Fibroblast of gingiva (primary cell): ENCODE data around the gene GABRG3.

Experiments used
- DNase-seq: peaks from one replicate; pipeline ENCODE4 v3.0.0-alpha.2; 2011; ENCODE audit warnings: low read depth

Gene GABRG3

GRCh38 chr15:27473845-27474244 lies 502.9 kb downstream of the GABRG3 start:
- no peak for DNase-seq

GRCh38 chr15:27475395-27475794 lies 504.4 kb downstream of the GABRG3 start:
- DNase-seq: no peak

- DNase-seq: no peak
Observed at GRCh38 chr15:27479296-27480140, 508.5 kb downstream of the GABRG3 start.

DNA sequence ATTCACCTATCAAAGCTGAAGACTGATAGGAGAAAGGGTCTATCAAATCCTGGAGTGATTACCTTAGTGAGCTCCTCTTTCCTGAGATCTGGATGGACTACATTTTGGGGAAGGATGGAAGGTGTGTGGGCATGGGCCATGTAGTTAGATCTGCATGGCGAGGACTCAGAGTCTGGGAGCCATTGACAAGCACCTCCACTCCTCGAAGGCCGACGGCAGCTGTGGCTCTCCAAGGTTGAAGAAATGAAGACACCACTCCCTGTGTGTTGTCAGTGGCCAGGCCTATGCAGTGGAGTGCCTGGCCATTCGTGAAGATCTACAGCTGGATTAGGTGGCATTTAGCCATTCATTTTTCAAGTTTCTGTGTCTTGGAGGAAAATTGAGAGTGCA lies 509.2 kb downstream of the GABRG3 start:
- no peak for DNase-seq

- DNase-seq: no peak
Observed at GRCh38 chr15:27480642-27481041, 509.7 kb downstream of the GABRG3 start.

DNA sequence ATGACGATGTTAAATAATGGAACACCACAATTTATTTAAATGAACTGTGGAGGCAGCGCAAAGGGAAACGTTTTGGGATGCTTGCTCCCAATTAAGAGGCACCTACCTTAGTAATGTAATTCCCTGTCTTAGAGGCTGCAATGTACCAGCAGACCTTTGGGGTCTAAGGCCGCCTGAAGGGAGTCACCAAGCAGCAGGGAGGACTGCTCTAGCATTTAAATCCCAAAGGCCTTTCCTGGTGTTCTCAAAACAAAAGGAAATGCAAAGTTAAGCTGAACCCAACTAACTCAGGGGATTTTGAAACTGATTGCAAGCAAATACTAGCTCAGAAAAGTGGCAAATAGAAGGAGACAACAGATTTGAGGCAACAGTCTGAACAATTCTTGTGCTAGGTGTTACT lies 510.8 kb downstream of the GABRG3 start:
- no peak for DNase-seq

DNA sequence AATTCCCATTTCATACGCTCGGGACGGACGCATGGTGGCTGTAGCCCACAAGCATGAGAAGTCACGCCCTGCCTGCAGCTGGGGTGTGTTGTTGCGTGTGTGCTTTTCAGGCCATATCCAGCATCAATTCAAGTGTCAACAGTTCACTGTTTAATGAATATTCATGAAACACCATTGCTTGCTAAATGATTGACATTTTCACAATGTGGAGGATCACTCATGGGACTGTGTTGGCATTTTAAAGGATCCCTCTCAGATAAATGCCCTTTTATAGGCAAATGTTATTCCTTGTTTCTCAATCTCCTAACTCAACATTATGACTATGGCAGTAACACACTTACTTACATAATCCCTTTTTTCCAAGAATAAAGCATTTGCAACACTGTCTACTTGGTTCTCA lies 511.3 kb downstream of the GABRG3 start:
- DNase-seq: no peak

GRCh38 chr15:27483124-27483523 lies 512.1 kb downstream of the GABRG3 start:
- no peak for DNase-seq

DNA sequence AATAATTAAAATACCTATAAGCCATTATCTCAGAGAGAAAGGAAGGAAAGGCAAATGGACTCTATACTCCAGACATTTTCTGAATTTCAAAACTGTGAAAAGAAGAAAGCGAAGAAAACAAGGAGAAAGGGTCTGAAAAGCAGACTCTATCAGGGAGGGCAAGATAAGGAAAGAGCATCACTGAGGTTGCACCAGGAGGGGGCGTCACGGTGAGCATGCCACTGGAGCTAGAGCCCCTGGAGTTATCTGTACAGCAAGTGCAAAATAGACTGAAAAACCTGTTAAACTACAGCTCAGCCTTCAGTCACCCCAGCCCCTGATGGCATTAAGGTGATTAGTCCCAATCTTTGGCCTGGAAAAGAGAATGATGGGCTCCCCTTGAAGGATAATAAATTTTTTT lies 514.3 kb downstream of the GABRG3 start:
- DNase-seq: no peak

DNA sequence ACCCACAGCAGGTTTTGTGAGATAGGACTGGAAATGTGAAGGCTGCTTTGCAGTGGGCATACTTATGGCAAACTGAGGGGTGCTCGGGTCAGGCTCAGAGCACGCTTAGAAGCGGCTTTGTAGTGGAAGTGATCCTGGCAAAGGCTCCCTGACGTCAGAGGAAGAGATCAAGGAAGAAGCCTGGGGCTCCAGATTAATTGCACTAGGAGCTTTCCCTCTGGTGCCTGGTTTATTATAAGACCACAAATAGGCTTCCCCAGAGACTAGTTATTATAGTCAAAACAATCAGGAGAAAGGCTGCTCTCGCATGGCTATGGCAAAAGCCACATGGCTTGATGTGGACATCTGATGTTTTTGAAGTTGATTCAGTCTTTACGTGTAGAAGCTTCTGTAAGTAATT lies 515.1 kb downstream of the GABRG3 start:
- no peak for DNase-seq

DNA sequence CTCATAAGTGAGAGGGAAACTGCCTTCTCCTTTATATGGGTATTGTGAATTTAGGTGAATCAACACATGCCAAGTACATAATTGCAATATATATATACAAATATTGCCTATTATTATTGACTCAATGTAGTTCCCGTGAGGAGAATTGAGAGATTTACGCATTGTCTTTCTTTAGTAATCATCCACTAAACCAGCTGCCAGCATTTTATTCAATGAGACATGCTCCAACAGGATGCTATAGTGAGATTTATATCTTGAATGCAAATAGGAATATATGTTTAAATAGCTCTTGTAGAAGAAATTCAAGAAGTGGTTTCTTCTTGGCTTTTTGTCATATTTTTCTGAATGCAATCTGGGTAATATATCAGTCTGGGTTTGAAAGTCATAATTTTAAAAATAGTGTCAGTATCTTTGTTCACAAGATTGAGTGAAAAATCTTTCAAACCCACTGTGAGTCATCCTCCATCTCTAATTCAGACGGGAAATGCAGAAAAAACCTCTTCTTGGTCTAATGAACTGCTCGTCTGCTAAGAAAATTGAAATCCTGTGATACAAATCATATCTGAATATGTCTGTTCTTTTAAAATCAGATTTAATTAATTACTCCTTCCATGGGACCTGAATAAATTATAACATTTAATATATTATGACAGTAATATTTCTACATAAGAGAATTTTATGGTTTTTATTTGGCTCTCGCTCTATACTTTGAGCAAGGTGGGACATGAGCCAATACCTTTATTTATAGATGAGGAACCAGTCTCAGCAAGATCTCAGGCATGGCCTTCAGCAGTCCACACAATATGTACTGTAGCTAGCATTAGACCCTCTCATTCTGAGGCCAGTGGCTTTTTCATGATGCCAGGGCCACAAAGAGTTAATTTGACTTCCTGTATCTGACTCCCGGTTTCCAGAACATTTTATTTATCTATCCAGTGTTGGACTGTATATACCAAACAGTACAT lies 516.0 kb downstream of the GABRG3 start:
- no peak for DNase-seq

DNA sequence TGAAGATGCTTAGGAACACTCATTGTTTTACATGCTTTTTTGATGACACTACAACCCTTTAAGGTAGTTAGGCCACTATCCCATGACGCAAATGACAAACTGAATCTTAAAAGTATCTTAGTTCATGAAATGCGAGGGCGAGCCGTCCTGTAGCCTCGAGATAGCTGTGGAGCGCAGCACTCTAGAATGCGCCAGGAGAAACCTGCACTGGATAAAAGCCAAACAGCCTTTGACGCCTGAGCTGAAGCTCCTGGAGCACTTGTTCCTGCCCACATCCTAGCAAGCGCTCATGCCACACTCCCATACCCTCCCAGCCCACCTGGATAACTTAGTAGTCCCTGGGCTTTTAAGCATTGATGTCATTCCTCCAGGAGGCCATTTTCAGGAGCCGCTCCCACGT lies 516.9 kb downstream of the GABRG3 start:
- DNase-seq: no peak

- no peak for DNase-seq
Observed at GRCh38 chr15:27490867-27491595, 520.0 kb downstream of the GABRG3 start.

- no peak for DNase-seq
Observed at GRCh38 chr15:27491666-27492621, 521.0 kb downstream of the GABRG3 start.

DNA sequence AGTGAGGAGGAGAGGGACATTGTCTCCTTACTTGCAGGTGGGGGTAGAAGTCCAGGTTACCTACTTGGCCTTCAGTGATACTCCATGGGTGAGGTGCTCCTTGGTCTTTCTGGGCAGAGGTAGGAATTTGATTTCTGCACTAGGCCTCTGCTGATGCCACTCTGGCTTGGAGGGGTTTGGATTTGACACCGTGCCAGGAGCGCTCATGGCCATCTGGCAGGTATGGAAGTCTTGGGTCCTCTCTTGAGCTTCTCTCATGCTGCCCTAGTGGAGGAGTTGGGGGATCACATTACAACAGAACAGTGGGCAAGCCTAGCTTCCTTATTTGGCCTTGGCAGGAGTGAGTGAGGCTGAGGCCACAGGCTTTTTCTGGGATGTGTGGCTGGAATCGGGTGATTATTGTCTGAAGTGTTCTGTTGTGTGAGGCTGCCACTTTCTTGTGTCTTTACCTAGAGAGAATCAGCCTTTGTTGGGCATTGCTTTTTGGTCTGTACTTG lies 525.0 kb downstream of the GABRG3 start:
- DNase-seq: no peak

DNA sequence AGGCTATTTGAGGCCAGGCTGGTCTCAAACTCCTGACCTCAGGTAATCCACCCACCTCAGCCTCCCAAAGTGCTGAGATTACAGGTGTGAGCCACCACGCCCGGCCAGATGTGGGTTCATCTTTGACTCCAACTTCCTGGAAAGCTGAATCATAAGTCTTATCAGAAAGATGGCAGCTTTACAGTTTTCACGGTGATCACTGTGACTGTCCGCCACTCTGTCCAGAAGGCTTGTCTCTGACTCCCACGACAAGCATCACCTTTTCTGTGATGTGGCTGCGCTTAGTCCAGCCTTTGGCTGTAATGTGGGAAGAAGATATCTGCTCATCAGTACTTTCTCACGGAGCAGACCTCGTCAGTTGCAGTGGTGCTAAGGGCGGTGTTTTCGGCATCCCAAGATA lies 527.7 kb downstream of the GABRG3 start:
- DNase-seq: no peak

- DNase-seq: no peak
Observed at GRCh38 chr15:27499191-27499590, 528.2 kb downstream of the GABRG3 start.

DNA sequence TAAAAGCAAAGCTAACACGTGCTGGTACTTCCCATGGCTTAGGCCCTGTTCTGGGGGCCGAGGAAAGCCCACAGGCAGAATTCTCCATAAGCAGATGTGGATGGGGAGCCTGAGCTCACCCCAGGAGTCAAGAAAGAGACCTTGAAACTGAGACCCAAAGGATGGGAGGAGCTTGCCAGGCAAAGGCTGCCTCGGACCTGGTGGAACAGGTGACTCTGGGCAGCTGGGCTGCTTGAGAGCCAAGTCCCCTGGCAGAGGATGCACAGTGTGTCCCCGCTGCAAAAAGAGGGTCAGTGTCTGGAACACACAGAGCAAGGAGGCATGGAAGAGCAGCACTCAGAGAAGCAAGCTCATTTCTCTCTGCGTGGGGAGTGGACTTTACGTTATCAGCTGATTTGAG lies 528.7 kb downstream of the GABRG3 start:
- DNase-seq: no peak

DNA sequence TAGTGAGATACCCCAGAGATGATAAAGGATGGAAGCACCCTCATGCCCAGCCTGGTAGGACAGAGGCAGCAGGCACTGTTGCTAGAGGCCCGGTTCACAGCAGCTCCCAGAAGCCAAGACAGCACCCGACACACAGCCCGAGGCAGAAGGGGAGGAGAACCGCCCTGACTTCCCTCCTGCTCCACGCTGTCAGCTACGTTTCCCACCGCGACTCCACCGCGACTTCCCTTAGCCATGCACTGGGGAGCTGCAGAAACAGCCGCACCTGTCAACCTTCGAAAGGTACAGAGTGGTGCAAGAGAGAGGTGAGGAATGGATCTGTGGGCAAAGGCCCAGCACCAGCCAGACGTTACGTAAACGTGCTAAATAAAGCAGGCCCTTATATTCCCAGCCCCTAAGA lies 529.2 kb downstream of the GABRG3 start:
- no peak for DNase-seq

DNA sequence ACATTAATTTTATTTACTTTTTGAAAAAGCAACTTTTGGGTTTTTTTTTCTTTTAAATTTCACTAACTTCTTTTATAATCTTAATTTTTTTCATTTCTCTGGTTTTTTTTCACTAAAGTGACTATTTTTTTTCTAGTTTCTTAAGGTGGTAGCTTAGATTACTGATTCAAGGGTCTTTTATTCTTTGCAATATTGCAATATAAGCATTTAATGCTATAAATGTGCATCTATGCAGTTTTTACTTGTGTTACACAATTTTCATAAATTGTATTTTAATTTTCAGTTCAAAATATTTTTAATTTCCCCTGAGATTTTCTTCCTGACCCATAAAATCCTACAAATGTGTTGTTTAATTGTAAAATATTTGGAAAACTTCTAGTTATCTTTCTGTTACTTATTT lies 535.8 kb downstream of the GABRG3 start:
- no peak for DNase-seq

DNA sequence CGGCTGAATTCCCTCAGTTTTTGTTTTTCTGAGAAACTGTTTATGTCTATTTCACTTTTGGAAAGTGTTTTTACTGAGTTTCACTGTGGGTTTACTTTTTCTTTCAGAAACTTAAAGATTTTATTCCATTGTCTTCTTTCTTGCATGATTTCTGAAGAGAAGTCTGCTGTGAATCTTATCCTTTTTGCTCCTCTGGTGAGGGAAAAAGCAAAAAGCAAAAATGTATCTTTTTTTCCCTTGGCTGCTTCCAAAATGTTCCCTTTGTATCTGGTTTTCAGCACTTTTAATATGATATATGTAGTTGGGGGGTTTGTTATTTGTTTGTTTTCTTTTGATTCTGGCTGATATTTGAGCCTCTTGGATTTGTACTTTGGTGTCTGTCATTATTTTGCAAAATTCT lies 538.0 kb downstream of the GABRG3 start:
- DNase-seq: no peak
